Measurements from ENCODE around the gene GAGE12J. TPM values are rescaled to one million over a fixed set of nuclear protein-coding genes. Genes with fewer than 3 reads are reported as not detected.

GAGE12J gene
- total and polyA plus RNA-seq, 9 of the 15 experiments (the other 6 are each of a cell fraction or from before 2014, with no cell fraction given): 0.20 to 0.84 (median 0.64) TPM; not detected in 5

GRCh38 chrX:49310371-49310770, 11.5 kb upstream of the GAGE12J start:
- in situ Hi-C loops (cut with MboI): no loop called here
- ATAC-seq: no peak

GRCh38 chrX:49312176-49312575, 9.7 kb upstream of the GAGE12J start:
- ChIA-PET CTCF (ENCODE audit: low intra/inter-chr PET ratio) (no interaction called here), POLR2A (no interaction called here)
- H3K79me2 ChIP-seq (ENCODE audit: control insufficient read depth, insufficient read depth, low read length): no peaks in the 10 kb centered on the region
- H3K36me3 ChIP-seq (ENCODE audit: control insufficient read depth, insufficient read depth, low read length): no peaks in the 10 kb centered on the region
- in situ Hi-C loops (cut with MboI): no loop called here
- no peaks in the 10 kb centered on the region for H3K9me1 ChIP-seq (ENCODE audit: control insufficient read depth, insufficient read depth, low read length)
- WGBS (ENCODE audit: insufficient coverage, low coverage, missing lambda C conversion rate): 23% methylated on average over 2 of the region's 2 CpGs
- intact Hi-C loops (cut with micrococcal nuclease): no loop called here
- no peak overlapping the region for H3K4me3 ChIP-seq
- H3K27ac ChIP-seq (ENCODE audit: extremely low read depth, low read depth, low read length): no peak overlapping the region
- no peaks in the 10 kb centered on the region for H4K20me1 ChIP-seq (replicated peaks; ENCODE audit: control insufficient read depth, insufficient read depth, low read length)
- DNase-seq (ENCODE audit: extremely low read depth in 1 of 4, low spot score in 3 of 4) (no peak), FAIRE-seq (no peak), ATAC-seq (no peak)
- H3K9ac ChIP-seq (ENCODE audit: insufficient read depth in 1 of 2, low read depth in 2 of 2, low read length in 2 of 2): no peak overlapping the region
- no TSS peak for BruUV-seq (replicated peaks)
- H3K9me3 ChIP-seq (replicated peaks; ENCODE audit: control insufficient read depth, insufficient read depth, low read depth, low read length): no peaks in the 10 kb centered on the region
- no peaks in the 10 kb centered on the region for H3K27me3 ChIP-seq (ENCODE audit: control insufficient read depth in 2 of 2, insufficient read depth in 2 of 2, low read length in 2 of 2)
- H2AFZ ChIP-seq (ENCODE audit: low read depth, low read length): no peak overlapping the region
- H3K4me2 ChIP-seq (ENCODE audit: insufficient read depth, low read length): no peak overlapping the region
- peaks cover 10 to 21% of the 10 kb centered on the region in 2 experiments; a peak in 4 of 5 replicates for H3K4me1 ChIP-seq (replicated peaks in 1 of 2; ENCODE audit: control insufficient read depth in 2 of 2, insufficient read depth in 2 of 2, low read length in 2 of 2)
- TF ChIP-seq NCOA1 (IDR thresholded peaks at IDR 0.05; ENCODE audit: low read depth) (no peak), TAL1 (IDR thresholded peaks at IDR 0.05) (no peak), RBM39 (optimal IDR thresholded peaks at IDR 0.05; ENCODE audit: low read depth, low read length) (no peak), MXI1 (IDR thresholded peaks at IDR 0.05; ENCODE audit: low read depth, low read length) (no peak), BCOR (IDR thresholded peaks at IDR 0.05) (no peak), SIN3A (IDR thresholded peaks at IDR 0.05; ENCODE audit: borderline replicate concordance in 2 of 2, control insufficient read depth in 1 of 2, low read depth in 2 of 2, low read length in 2 of 2) (no peak), SMARCE1 (IDR thresholded peaks at IDR 0.05) (no peak), ATF1 (CRISPR knock-in tag; IDR thresholded peaks at IDR 0.05) (no peak), ATF1 (tag; IDR thresholded peaks at IDR 0.05) (no peak), ZNF609 (CRISPR knock-in tag; IDR thresholded peaks at IDR 0.05; ENCODE audit: borderline replicate concordance) (no peak)

More at GRCh38 chrX:49310371-49310770, 11.5 kb upstream of the GAGE12J start:
- no peaks in the 10 kb centered on the region for H3K27me3 ChIP-seq (ENCODE audit: control insufficient read depth in 2 of 2, insufficient read depth in 2 of 2, low read length in 2 of 2)
- no peak overlapping the region for H3K4me2 ChIP-seq (ENCODE audit: insufficient read depth, low read length)
- intact Hi-C loops (cut with micrococcal nuclease): no loop called here
- no peak overlapping the region for H3K27ac ChIP-seq (ENCODE audit: extremely low read depth, low read depth, low read length)
- no peaks in the 10 kb centered on the region for H3K9me3 ChIP-seq (replicated peaks; ENCODE audit: control insufficient read depth, insufficient read depth, low read depth, low read length)
- no peaks in the 10 kb centered on the region for H3K9me1 ChIP-seq (ENCODE audit: control insufficient read depth, insufficient read depth, low read length)
- POLR2A ChIA-PET: interaction anchor here (1.1 kb wide), 1 partner anchor 18 kb away, joined by 4 read pairs; no protein-coding TSS in a partner anchor
- H3K36me3 ChIP-seq (ENCODE audit: control insufficient read depth, insufficient read depth, low read length): no peaks in the 10 kb centered on the region
- H4K20me1 ChIP-seq (replicated peaks; ENCODE audit: control insufficient read depth, insufficient read depth, low read length): no peaks in the 10 kb centered on the region
- no peak overlapping the region for H2AFZ ChIP-seq (ENCODE audit: low read depth, low read length)
- no peak overlapping the region for H3K9ac ChIP-seq (ENCODE audit: insufficient read depth in 1 of 2, low read depth in 2 of 2, low read length in 2 of 2)
- 48% methylated on average over 10 of the region's 18 CpGs for WGBS (ENCODE audit: insufficient coverage, low coverage, missing lambda C conversion rate)
- BruUV-seq (replicated peaks): no TSS peak
- no peaks in the 10 kb centered on the region for H3K79me2 ChIP-seq (ENCODE audit: control insufficient read depth, insufficient read depth, low read length)
- CTCF ChIA-PET (ENCODE audit: low intra/inter-chr PET ratio): no interaction called here
- DNase-seq (ENCODE audit: extremely low read depth in 1 of 4, low spot score in 3 of 4): no peak
- TF ChIP-seq TAL1 (IDR thresholded peaks at IDR 0.05) (no peak), ZNF57 (CRISPR knock-in tag; IDR thresholded peaks at IDR 0.05) (no peak), L3MBTL2 (IDR thresholded peaks at IDR 0.05) (no peak)
- H3K4me1 ChIP-seq (replicated peaks in 1 of 2; ENCODE audit: control insufficient read depth in 2 of 2, insufficient read depth in 2 of 2, low read length in 2 of 2): peaks cover 10 to 11% of the 10 kb centered on the region in 2 experiments; a peak in 4 of 5 replicates
- H3K4me3 ChIP-seq: no peak overlapping the region
- no peak for FAIRE-seq

All from K562 (cell line).